ENCODE results near the gene ANKRD37.

- TF ChIP-seq, protein P1, sequence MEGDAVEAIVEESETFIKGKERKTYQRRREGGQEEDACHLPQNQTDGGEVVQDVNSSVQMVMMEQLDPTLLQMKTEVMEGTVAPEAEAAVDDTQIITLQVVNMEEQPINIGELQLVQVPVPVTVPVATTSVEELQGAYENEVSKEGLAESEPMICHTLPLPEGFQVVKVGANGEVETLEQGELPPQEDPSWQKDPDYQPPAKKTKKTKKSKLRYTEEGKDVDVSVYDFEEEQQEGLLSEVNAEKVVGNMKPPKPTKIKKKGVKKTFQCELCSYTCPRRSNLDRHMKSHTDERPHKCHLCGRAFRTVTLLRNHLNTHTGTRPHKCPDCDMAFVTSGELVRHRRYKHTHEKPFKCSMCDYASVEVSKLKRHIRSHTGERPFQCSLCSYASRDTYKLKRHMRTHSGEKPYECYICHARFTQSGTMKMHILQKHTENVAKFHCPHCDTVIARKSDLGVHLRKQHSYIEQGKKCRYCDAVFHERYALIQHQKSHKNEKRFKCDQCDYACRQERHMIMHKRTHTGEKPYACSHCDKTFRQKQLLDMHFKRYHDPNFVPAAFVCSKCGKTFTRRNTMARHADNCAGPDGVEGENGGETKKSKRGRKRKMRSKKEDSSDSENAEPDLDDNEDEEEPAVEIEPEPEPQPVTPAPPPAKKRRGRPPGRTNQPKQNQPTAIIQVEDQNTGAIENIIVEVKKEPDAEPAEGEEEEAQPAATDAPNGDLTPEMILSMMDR (IDR thresholded peaks at IDR 0.05; ENCODE audit: borderline replicate concordance, extremely low read depth, low read length, poor library complexity, severe bottlenecking) = no peak
- TF ChIP-seq EZH2 (IDR thresholded peaks at IDR 0.05; ENCODE audit: borderline replicate concordance, low read depth, low read length, severe bottlenecking) = no peak
These were observed 26.2 kb upstream of the ANKRD37 start for GRCh38 chr4:185370268-185370949.

All from DND-41 (cell line).